ENCODE measurements around the gene CIP2A.
A peak's percentile ranks its signal among the peaks of the same experiment; 100 is the strongest.

CIP2A gene

DNA sequence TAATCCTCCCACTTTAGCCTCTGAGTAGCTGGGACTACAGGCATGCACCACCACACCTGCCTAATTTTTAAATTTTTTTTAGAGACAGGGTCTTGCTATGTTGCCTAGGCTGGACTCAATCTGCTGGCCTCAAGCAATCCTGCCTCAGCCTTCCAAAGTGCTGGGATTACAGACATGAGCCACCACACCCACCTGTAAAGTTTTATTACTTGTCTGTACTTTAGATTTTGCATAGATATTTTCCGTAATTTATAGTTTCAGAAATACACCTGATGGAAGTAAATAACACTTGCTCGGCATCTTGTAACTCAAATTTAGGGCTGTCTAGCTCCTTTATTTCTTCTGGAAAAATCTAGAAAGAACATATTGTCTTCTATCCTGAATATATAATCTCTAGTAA is 6.1 kb upstream of the CIP2A start:
- DNase-seq (ENCODE audit: low read depth), result no peak
- TF ChIP-seq, protein P1, sequence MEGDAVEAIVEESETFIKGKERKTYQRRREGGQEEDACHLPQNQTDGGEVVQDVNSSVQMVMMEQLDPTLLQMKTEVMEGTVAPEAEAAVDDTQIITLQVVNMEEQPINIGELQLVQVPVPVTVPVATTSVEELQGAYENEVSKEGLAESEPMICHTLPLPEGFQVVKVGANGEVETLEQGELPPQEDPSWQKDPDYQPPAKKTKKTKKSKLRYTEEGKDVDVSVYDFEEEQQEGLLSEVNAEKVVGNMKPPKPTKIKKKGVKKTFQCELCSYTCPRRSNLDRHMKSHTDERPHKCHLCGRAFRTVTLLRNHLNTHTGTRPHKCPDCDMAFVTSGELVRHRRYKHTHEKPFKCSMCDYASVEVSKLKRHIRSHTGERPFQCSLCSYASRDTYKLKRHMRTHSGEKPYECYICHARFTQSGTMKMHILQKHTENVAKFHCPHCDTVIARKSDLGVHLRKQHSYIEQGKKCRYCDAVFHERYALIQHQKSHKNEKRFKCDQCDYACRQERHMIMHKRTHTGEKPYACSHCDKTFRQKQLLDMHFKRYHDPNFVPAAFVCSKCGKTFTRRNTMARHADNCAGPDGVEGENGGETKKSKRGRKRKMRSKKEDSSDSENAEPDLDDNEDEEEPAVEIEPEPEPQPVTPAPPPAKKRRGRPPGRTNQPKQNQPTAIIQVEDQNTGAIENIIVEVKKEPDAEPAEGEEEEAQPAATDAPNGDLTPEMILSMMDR (conservative IDR thresholded peaks at IDR 0.05; ENCODE audit: low read depth, low read length), result no peak
- H3K4me3 ChIP-seq (ENCODE audit: low read length), result no peak overlapping the region

DNA sequence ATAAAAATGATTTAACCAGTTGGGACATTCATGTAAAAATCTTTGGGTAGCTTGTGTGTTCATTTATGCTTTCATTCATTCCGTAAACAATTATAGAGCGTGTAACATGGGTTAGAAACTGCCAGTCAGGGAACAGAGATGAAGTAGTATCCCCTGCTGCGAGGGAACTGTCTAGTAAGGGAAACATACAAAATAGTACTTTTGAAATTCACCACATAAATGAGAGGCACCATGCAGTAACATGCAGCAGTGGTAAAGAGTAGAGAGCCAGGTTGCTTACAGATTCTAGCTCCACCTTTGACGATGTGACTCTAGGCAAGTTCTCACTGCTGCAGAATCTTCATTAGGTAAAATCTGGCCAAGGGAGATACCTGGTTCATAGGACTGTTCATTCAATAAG is 1.2 kb upstream of the CIP2A start:
- TF ChIP-seq, protein P1 (conservative IDR thresholded peaks at IDR 0.05; ENCODE audit: low read depth, low read length), result no peak
- H3K4me3 ChIP-seq (ENCODE audit: low read length), result peak overlapping the region; percentile 94
- no peak for DNase-seq (ENCODE audit: low read depth)

DNA sequence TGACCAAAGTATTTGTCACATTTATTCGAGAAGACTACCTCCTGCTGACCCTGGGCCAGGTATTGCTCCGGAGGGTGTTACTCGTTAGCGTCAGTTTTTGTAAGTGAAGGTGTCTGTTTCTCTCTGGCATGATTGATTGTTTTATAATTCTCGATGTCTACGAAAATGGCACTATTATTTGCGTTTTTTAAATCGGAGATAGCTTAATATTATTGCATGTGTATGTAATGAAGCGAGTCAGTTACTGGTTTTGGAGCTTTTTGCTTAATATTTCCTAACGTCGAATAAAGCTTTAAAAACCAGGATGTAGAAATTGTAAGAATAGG is 723 bp upstream of the CIP2A start:
- TF ChIP-seq, protein P1 (conservative IDR thresholded peaks at IDR 0.05; ENCODE audit: low read depth, low read length), result no peak
- DNase-seq (ENCODE audit: low read depth), result no peak
- peak overlapping the region; percentile 94 for H3K4me3 ChIP-seq (ENCODE audit: low read length)

DNA sequence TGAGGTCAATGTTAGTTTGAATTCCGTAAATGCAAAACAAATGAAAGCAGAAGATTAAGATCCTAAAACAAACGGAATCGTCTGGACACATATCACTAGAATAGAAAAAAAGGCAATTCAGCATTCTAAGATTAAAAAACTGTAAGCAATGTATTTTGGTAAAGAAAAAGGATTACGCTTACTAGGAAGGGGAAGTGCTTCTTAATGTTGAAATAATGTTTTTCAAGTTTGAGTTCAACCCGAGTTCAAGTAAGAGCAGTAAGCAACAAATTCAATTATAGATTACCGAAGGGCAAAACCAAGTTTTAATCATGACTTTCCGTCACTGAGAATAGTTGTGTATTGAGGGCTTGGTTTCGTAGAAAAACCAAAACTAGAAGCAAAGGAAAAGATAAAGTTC is 637 bp downstream of the CIP2A start:
- peak overlapping the region; percentile 94 for H3K4me3 ChIP-seq (ENCODE audit: low read length)
- TF ChIP-seq, protein P1 (conservative IDR thresholded peaks at IDR 0.05; ENCODE audit: low read depth, low read length), result no peak
- DNase-seq (ENCODE audit: low read depth), result no peak

DNA sequence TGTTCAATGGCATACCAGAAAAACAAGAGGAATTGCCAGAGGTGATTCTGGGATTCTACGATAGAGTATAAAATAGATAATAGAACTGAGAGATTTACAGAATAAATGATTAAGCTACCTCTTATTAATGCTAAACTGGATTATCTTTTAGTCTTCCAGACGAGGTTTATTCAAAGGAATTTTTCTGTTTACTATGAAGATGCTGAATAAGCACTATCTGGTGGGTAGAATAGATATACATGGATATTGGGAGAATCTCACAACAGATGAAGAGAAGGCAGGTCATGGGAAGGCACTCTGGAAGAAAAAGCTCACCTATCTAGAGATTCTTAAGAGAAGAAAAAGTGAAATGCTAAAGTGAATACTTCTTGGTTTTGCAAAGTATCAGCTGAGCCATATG is 11.2 kb downstream of the CIP2A start:
- DNase-seq (ENCODE audit: low read depth), result no peak
- H3K4me3 ChIP-seq (ENCODE audit: low read length), result no peak overlapping the region
- TF ChIP-seq, protein P1 (conservative IDR thresholded peaks at IDR 0.05; ENCODE audit: low read depth, low read length), result no peak

DNA sequence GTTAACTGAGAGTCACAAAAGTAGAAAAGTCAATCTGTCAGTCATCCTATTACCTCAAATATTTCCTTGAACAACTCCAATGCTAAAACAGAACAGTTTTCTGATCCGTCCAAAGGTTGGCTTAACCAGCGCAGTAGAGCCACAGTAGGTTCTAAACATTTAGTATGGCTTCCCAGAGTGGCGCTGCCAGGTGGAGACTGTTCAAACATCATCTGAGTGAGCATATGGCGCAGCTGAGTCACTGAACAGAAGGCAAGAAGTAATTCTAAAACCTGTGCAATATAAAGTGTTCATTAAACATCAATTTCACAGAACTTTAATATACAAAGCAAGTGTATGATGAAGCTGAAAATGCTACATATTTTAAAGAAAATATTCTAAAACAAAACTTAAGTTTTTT is 19.9 kb downstream of the CIP2A start:
- no peak overlapping the region for H3K4me3 ChIP-seq (ENCODE audit: low read length)
- no peak for DNase-seq (ENCODE audit: low read depth)
- TF ChIP-seq, protein P1 (conservative IDR thresholded peaks at IDR 0.05; ENCODE audit: low read depth, low read length), result no peak

DNA sequence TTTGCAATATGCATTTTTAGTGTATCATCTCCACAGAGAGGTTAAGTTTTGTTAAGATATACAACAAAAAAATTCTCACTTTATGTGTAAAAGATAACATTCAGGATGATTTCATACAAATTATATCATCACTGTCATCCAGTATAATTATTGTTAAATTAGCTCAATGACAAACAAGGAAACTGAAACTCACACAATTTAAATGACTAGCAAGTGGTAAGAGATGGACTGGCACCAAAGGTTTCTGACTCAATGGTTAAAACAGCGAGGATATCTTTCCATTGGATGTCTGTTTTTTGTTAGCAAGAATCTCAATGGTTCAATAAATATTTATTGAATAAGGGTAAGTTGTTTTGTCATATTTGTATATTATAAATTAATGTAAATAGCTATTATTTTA is 22.6 kb downstream of the CIP2A start:
- DNase-seq (ENCODE audit: low read depth), result no peak
- TF ChIP-seq, protein P1 (conservative IDR thresholded peaks at IDR 0.05; ENCODE audit: low read depth, low read length), result no peak
- no peak overlapping the region for H3K4me3 ChIP-seq (ENCODE audit: low read length)

Measured in retinal pigment epithelial cell (primary cell).